Activated CD8-positive, alpha-beta memory T cell treated with anti-CD3 and anti-CD28 coated beads, Interleukin-2, amount 50 U/mL, for 24 hours (primary cell): ENCODE measurements around the gene TYMP.
"Not testable (repeated sequence)": the region's sequence is repeated elsewhere in the genome, so short reads cannot be mapped to it uniquely, and the experiment has no call there.

Experiments used
- DNase-seq: peaks from one replicate; pipeline ENCODE4 v3.0.0-alpha.2; 2020; ENCODE audit errors: extremely low read depth

Gene TYMP

DNA sequence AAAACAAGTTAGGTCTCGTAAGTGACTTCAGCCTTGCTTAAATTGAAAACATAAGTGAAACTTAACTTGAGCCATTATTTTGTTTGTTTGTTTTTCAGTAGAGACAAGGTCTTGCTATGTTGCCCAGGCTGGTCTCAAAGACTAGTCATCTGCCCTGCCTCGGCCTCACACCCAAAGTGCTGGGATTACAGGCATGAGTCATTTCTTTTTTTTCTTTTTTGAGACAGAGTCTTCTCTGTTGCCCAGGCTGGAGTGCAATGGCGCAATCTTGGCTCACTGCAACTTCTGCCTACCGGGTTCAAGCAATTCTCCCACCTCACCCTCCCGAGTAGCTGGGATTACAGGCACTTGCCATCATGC, 11.8 kb upstream of the TYMP start:
- DNase-seq, result not testable (repeated sequence)

DNA sequence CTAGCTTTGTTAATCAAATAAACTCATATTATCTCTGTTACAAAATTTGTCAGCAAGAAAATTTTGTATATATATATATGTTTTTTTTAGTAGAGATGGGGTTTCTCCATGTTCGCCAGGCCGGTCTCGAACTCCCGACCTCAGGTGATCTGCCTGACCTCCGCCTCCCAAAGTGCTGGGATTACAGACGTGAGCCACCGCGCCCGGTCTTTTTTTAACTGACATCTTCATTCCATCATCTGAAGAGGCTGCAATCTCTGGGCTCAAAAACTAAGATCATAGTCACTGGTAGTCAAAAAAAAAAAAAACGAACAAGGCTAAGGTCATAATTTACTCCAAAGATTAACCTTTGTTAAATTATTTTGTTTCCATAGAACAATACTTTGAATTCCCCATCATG, 10.6 kb upstream of the TYMP start:
- DNase-seq, result no peak

DNA sequence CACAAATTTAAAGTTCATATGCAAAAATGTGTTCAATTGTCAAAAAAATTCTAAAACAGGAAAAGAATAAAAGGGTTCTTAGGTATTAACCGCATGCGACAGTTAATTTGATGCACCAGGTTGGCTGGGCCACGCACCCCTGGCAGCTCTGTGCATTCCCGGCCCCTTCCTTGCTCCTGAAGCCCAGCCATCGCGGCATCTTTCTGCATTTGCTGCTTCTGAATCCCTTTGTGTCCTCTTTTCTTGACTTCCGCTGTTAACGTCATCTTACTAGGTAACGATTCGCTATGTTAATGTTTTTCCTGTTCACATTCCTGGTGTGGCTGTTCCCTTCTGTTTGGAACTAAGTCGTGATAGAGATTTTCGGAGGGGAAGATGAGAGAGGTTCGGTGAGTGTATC, 8.0 kb upstream of the TYMP start:
- DNase-seq, result no peak

- no peak for DNase-seq
Observed at GRCh38 chr22:50536226-50536625, 6.4 kb upstream of the TYMP start.

- no peak for DNase-seq
Observed at GRCh38 chr22:50535113-50535512, 5.3 kb upstream of the TYMP start.

- not testable (repeated sequence) for DNase-seq
Observed at GRCh38 chr22:50533856-50534711, 4.3 kb upstream of the TYMP start.

GRCh38 chr22:50532824-50533796, 3.3 kb upstream of the TYMP start:
- DNase-seq, result no peak

- DNase-seq, result no peak
Observed at GRCh38 chr22:50531962-50532674, 2.3 kb upstream of the TYMP start.

DNA sequence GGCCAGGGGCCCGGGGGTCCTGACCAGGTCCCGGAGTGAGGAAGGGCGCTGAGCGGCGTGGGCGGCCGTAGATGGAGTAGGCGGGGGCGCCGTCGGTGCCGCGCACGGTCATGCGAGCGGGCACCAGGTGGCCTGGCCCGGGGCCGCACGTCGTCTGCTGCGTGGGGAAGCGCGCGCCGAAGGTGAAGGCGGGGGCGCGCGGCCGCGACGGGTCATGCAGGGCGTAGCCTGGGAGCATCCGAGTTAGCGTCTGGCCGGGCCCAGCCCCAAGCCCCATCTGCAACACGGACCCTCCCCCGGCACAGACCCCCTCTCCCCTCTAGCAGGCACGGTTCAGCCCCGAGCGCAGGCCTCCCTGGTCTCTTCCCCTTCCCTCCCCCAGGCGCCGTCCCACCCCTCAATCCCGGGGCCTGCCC, 1.7 kb upstream of the TYMP start:
- no peak for DNase-seq

DNA sequence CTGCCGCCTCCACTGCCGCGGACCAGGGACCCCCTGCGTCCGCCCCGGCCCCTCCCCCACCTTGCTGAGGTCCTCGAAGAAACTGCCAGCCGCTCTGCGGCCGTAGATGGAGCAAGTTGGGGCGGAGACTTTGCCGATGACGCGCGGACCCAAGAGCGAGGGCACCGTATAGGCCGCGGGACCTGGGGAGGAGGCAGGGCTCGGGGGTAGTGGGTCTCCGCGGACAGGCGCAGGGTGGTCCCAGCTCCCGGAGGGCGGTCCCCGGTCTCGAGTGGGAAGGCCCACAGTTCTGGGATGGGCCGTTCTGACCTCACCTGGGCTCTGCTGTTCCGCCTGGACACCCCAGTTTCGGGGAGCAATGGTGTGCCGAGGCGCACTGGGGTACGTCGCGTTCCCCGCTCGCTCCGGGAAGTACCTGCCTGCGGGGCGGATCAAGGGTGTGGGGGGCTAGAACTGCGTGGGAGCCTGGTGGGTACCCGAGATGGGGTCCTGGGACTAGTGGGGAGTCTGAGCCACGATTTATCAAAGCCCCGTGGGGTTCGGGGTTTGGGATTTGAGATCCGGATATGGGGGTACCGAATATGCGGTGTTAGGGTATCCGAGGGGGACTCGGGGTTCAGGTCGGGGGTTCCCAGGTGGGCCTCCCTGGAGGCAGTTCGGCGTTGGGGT, 1.2 kb upstream of the TYMP start:
- no peak for DNase-seq

DNA sequence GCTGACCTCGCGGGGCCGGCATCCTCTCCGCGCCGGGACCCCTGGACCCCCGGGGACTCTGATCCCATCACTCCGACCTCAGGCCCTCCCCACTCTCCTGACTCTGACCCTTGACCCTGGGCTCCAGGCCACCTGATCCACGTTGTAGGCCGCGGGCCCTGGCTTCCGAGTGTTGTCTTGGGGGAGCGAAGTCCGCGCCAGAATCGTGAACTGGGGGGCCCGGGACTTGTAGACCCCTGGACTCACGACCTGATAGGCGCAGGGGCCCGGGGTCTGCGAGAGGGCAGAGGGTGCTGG, 716 bp upstream of the TYMP start:
- no peak for DNase-seq

- no peak for DNase-seq
Observed at GRCh38 chr22:50529416-50529896, 356 bp downstream of the TYMP start.

- DNase-seq, result no peak
Observed at GRCh38 chr22:50528682-50529415, 963 bp downstream of the TYMP start.

GRCh38 chr22:50527921-50528681, 1.7 kb downstream of the TYMP start:
- no peak for DNase-seq

DNA sequence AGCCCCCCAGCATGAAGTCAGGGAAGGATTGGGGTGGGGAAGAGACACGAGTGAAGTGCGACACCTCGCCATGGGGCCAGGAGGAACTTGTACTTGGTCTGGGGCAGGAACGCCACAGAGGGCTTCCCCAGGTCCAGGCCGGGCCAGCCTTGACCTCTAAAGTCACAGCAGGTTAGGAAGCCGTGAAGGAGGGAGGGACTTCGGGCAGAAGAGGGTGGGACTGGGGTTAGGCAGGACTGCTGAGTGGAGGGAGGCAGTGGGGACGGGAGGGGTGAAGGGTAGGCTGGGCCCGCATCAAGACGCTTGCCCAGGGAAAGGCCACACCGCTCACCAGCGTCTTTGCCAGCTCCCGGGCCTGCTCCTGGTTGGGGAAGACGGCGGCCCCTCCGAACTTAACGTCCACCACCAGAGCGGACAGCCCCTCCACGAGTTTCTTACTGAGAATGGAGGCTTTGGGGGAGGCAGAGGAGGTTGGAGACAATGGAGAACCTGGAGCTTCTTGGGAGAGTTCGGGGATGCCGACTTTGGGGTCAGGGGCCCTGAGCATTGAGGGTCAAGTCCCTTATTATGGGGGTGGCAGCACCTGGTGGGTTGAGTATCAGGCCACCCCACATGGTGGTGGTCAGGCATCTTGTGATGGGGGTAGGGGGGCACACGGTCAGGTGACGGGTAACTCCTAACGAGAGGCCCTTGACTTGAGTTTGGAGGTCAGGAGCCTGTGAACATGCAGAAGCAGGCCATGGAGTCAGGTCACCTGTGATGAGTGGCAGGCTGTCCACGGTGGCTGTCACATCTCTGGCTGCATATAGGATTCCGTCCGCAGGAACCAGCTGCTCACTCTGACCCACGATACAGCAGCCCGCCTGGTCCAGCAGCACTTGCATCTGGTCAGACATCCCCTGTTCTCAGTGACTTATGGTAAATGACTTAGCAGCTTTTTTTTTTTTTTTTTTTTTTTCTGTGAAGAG, 2.7 kb downstream of the TYMP start:
- DNase-seq, result no peak

DNA sequence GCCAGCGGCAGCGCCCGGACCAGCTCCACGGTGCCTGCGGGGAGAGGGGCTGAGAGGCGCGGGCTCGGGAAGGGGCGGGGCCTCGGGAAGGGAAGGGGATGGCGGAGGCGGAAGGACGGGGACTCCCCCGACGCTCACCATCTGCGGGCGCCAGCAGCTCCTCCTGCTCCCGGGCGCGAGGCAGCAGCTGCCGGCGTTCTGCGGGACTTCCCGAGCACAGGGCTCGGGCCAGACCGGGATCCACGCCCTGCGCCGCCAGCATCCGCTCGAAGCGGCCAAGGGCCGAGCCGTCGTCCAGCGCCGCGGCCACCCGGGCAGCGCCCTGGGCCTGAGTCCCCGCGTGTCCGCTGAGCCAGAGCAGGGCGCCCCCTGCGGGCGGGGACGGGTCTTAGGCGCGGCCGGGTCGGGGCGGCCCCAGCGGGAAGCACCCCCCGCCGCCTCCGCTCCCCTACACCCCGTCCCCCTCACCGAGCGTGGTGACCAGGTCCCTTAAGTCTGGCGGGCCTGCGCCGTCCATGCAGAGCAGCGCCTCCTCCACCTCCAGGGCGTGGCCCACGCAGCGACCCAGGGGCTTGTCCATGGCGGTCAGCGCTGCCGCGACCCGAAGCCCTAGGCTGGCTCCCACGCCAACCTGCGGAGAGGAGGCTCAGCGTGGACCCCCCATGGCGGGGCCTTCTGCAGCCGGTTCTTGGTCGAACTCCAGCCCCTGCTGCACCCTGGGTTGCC, 3.5 kb downstream of the TYMP start:
- DNase-seq, result no peak

DNA sequence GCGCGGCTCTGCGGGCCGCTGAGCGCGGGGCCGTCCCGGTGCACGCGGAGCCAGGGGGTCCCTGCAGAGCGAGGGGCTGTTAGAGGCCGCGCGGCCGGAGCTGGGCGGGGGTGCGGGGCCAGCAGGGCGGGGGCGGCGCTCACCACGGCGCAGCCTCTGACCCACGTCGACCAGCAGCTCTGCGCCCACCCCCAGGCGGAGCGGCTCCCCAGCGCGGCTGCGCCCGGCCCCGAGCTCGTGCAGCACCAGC, 4.0 kb downstream of the TYMP start:
- no peak for DNase-seq

GRCh38 chr22:50525104-50525857, 4.5 kb downstream of the TYMP start, which contains the start of gene SCO2:
TSS of gene SCO2 (minus strand) at chr22:50525598. CDS start at chr22:50524411, 1,187 bp downstream.
- peak; percentile 90 for DNase-seq
